Gastroesophageal sphincter (tissue), 4 donors: Measurements from ENCODE around the gene KAZN. TPM values are rescaled to one million over a fixed set of nuclear protein-coding genes. Genes with fewer than 3 reads are reported as not detected.

Experiments
- ATAC-seq: fragments of 150-250 bp; one replicate; pipeline ENCODE4 v1.9.1; 2016; ENCODE audit warnings: mild to moderate bottlenecking, moderate library complexity
- H3K27ac ChIP-seq, 4 donors: fragments of 200-600 bp; sonication (generic) in 3 of 4; 1 replicate in 3 of 4; 2 replicates in 1 of 4; pipeline ENCODE4 v1.5.1; 2016 to 2019
- H3K27me3 ChIP-seq: fragments of 200-600 bp; sonication (generic); one replicate; pipeline ENCODE4 v1.5.1; 2019
- H3K36me3 ChIP-seq, 2 donors: fragments of 200-600 bp; sonication (generic); one replicate each; pipeline ENCODE4 v1.5.1; 2019; ENCODE audit warnings: control low read depth in 1 of 2
- H3K4me1 ChIP-seq, 3 donors: fragments of 200-600 bp; sonication (generic); 1 replicate in 2 of 3; 2 replicates in 1 of 3; pipeline ENCODE4 v1.5.1; 2016 to 2019; ENCODE audit warnings: control low read depth in 2 of 3
- H3K4me3 ChIP-seq, 2 donors: fragments of 200-600 bp; sonication (generic); one replicate each; pipeline ENCODE4 v1.5.1; 2019; ENCODE audit warnings: mild to moderate bottlenecking in 1 of 2, moderate library complexity in 1 of 2
- H3K9me3 ChIP-seq, 3 donors: fragments of 200-600 bp; sonication (generic); one replicate each; pipeline ENCODE4 v1.5.1; 2017 to 2019; ENCODE audit warnings: control low read depth in 2 of 3
- EP300 ChIP-seq: sonication (generic); formaldehyde crosslinking; IDR thresholded peaks from one replicate; pipeline ENCODE4 v1.6.1; 2017; ENCODE audit warnings: antibody characterized with exemption, mild to moderate bottlenecking
- POLR2A ChIP-seq, 2 donors: fragments of 450-650 bp; IDR thresholded peaks; one replicate each; pipeline ENCODE4 v1.6.1; 2017; ENCODE audit warnings: antibody characterized with exemption in 2 of 2, mild to moderate bottlenecking in 2 of 2, moderate library complexity in 1 of 2
- POLR2AphosphoS5 ChIP-seq: sonication (generic); formaldehyde crosslinking; IDR thresholded peaks from one replicate; pipeline ENCODE4 v1.6.1; 2017; ENCODE audit warnings: antibody characterized with exemption
- WGBS, 2 donors: methylation state at CpG; one replicate each; pipeline ENCODE4 v1.1.5; 2018; ENCODE audit warnings: low coverage in 1 of 2; 5-methylcytosine and 5-hydroxymethylcytosine counted together
- total RNA-seq, 4 donors: library from RNA; depleted of rRNA; stranded (reverse); fragments of >200 nt; gene quantifications; one replicate each; pipeline ENCODE4 v1.1.0, GENCODE V29; 2016
- TF ChIP-seq, protein P1 (sequence below), 4 experiments: fragments of 200-600 bp in 2 of 4; fragments of 450-650 bp in 2 of 4; sonication (generic) in 1 of 4; IDR thresholded peaks; one replicate each; pipeline ENCODE4 v1.5.1; 2017 to 2019; ENCODE audit warnings: antibody characterized with exemption in 4 of 4, mild to moderate bottlenecking in 2 of 4, moderate library complexity in 2 of 4

The KAZN gene
- total RNA-seq, 4 donors from 2014 or later, result 6.5 to 16.6 (median 11.5) TPM

DNA sequence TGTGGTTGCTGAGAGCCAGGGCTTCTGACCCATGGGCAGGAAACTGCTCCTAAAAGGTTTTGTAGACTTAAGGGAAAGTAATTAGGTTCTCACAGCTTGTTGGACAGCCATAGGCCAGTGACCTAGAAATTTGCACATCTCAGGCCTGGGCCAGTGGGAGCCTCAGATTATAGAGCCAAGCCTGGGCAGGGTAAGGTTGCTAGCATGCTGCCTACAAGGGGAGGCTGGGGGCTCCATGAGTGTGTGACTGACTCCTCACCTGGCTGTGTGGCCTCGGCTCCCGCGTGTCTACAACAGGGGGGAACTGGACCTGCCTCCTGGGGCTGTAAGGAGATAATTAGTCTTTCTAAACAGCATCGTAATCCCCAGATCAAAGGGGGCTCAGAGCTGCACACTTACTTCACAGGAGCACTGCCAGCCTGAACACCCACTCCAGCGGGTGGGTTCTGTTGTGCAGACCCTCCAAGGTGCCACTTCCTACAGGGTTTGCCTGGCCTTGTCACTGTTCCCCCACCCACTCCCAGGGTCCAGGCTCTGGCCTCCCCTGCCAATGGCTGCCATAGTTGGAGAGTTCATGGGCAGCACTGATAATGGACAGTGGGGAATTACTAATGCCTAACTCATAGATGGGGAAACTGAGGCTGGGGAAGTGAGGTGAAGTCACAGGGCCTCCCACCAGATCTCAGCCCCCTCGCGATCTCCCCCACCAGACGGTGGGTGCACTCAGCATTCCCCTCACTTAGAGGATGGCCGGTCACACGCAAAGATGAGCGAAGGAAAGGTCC lies 324.6 kb downstream of the KAZN start:
- TF ChIP-seq POLR2A (IDR thresholded peaks at IDR 0.05) (no peak), POLR2AphosphoS5 (no peak), EP300 (no peak)
- TF ChIP-seq, protein P1, sequence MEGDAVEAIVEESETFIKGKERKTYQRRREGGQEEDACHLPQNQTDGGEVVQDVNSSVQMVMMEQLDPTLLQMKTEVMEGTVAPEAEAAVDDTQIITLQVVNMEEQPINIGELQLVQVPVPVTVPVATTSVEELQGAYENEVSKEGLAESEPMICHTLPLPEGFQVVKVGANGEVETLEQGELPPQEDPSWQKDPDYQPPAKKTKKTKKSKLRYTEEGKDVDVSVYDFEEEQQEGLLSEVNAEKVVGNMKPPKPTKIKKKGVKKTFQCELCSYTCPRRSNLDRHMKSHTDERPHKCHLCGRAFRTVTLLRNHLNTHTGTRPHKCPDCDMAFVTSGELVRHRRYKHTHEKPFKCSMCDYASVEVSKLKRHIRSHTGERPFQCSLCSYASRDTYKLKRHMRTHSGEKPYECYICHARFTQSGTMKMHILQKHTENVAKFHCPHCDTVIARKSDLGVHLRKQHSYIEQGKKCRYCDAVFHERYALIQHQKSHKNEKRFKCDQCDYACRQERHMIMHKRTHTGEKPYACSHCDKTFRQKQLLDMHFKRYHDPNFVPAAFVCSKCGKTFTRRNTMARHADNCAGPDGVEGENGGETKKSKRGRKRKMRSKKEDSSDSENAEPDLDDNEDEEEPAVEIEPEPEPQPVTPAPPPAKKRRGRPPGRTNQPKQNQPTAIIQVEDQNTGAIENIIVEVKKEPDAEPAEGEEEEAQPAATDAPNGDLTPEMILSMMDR (IDR thresholded peaks at IDR 0.05), result no peak
- peak overlapping the region in 1 of 2 donors; percentile 74 for H3K4me3 ChIP-seq
- peak overlapping the region in 3 of 4 donors; percentile 74 to 82 (median 79) for H3K27ac ChIP-seq
- no peak for ATAC-seq
- H3K27me3 ChIP-seq, result no peaks in the 10 kb centered on the region
- no peaks in the 10 kb centered on the region for H3K9me3 ChIP-seq
- H3K36me3 ChIP-seq, result no peaks in the 10 kb centered on the region
- WGBS, 2 donors, result 90% methylated on average over 2 of the region's 11 CpGs; no CpG with 5 or more reads in 1 of the 2 donors
- H3K4me1 ChIP-seq, result peaks cover 0 to 23% (median 11%) of the 10 kb centered on the region in 3 donors

DNA sequence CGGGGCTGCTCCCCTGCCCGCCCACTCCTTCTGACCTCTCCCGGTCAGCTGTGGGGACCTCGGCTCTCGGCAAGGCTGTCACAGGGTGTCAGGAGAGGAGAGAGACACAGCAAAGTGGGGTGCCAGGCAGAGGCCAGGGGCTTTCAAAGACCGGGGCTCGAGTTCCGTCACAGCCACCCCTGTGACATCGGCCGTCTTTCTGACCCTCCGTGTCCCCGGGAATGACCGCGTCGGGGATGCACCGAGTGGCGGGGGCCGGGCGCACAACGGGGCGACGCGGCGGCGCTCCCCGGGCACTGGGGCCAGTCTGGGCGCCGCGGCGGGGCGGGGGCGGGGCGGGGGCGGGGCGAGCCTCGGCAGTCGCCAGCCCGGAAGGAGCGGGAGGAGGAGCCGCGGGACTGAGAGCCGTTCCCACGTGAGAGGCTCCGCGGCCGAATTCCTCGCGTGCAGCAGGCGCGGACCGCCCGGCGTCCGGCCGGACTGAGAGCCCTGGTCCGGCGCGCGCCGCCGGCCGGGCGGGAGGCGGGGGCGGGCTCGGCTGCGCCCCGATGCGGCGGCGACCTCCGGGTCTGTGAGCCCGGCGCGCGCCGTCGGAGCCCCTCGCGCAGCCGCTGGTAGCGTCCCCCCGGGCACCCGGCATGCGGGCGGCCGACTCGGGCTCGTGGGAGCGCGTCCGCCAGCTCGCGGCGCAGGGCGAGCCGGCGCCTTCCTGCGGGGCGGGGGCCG lies 325.4 kb downstream of the KAZN start:
- no peaks in the 10 kb centered on the region for H3K27me3 ChIP-seq
- no peaks in the 10 kb centered on the region for H3K9me3 ChIP-seq
- no CpG with 5 or more reads among the region's 101 CpGs for WGBS, 2 donors
- no peak for TF ChIP-seq POLR2AphosphoS5
- peak in 1 of 2 donors; percentile 8 for TF ChIP-seq POLR2A (IDR thresholded peaks at IDR 0.05)
- peak overlapping the region in 1 of 2 donors; percentile 74 for H3K4me3 ChIP-seq
- peak; percentile 91 for ATAC-seq
- peaks cover 0 to 23% (median 11%) of the 10 kb centered on the region in 3 donors for H3K4me1 ChIP-seq
- peak overlapping the region in 3 of 4 donors; percentile 74 to 82 (median 79) for H3K27ac ChIP-seq
- H3K36me3 ChIP-seq, result no peaks in the 10 kb centered on the region

DNA sequence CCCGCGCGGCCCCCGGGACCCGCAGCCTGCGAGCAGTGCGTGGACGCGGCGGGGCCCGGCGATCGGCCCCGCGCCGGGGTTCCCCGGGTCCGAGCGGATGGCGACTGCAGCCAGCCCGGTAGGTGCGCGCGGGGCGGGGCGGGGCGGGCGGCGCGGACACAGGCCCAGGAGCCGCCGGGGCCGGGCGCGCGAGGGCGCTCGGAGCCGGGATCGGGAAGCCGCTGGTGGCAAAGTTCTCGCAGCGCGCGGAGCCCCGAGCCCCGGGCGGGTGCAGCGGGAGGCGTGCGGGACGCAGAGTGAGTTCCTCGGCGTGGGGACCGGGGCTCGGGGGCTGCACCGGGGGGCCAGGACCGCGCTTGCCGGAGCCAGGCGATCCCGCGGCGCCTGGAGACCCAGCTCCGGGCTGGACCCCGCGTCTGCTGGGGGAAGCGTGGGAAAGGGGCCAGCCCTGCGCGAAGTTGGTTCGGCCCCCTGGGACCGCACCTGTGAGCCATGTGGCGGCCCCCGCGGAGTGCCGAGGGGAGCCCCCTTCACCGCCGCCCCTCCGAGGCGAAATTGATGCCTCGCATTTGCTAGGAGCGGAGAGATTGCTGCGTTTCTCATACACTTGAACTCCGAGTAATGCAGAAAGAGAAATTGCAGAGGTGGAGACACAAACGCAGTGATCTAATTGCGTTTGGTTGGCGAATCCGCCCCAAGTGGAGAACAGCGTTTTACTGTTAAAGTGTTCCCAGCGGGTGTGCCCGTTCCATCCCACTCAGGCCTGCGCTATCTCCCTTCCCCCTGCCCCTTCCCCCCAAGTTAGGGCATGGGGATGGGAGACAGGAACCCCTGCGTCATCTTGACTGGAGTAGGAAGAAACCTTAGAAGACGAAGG lies 326.2 kb downstream of the KAZN start:
- no peaks in the 10 kb centered on the region for H3K36me3 ChIP-seq
- peaks cover 0 to 28% (median 11%) of the 10 kb centered on the region in 3 donors for H3K4me1 ChIP-seq
- peak overlapping the region in 3 of 4 donors; percentile 74 to 82 (median 79) for H3K27ac ChIP-seq
- peak overlapping the region; percentile 53 to 74 for H3K4me3 ChIP-seq
- H3K27me3 ChIP-seq, result no peaks in the 10 kb centered on the region
- H3K9me3 ChIP-seq, result no peaks in the 10 kb centered on the region
- ATAC-seq, result peak; percentile 84
- WGBS, 2 donors, result 4% methylated on average over 14 of the region's 94 CpGs; no CpG with 5 or more reads in 1 of the 2 donors
- TF ChIP-seq EP300 (no peak), POLR2AphosphoS5 (peak; percentile 9)
- TF ChIP-seq, protein P1 (IDR thresholded peaks at IDR 0.05), result peak in 2 of 4 experiments; percentile 32 to 52

DNA sequence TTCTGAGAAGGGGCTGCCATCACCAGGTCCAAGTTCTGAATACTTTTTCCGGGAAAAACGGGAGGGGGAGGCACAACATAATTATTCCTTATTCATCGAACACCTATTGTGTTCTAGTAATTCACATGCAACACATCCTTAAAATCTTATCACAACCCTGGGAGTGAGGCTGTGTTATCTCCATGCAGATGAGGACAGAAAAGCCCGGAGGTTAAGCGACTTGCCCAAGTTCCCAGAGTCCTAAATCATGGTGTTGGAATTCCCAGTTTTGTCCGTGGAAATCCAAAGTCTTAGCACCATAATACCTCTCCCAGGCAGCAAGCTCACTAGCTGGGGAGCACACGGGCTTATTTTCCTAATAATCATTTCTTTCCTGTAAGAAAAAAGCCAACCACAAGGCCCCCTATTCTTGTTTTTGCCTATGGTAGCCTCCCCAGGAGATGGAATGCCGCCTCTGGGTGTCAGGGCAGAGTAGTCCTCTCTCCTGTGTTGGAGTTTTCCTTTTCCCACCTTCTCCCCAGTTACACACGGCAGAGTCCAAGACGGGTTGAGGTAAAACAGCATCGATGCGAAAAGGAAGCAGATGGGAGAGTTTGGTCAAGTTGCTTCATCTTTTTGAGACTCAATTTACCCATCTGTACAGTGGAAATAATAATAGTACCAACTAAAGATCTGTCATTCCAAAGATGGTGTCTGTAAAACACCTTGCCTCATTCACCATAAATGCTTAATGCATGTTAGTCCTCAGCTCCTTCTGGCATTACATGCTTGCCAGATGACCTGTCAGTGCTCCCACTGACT lies 327.1 kb downstream of the KAZN start:
- peaks cover 0 to 37% (median 12%) of the 10 kb centered on the region in 3 donors for H3K4me1 ChIP-seq
- H3K4me3 ChIP-seq, result peak overlapping the region; percentile 53 to 74
- H3K9me3 ChIP-seq, result no peaks in the 10 kb centered on the region
- 51 to 62% methylated on average over 9 to 12 of the region's 12 CpGs for WGBS, 2 donors
- H3K27ac ChIP-seq, result peak overlapping the region in 3 of 4 donors; percentile 74 to 82 (median 79)
- no peak for ATAC-seq
- no peaks in the 10 kb centered on the region for H3K36me3 ChIP-seq
- H3K27me3 ChIP-seq, result no peaks in the 10 kb centered on the region
- TF ChIP-seq, protein P1 (IDR thresholded peaks at IDR 0.05), result no peak
- TF ChIP-seq EP300 (no peak), POLR2AphosphoS5 (no peak), POLR2A (IDR thresholded peaks at IDR 0.05) (no peak)
